Panc1 (cell line): ENCODE data around the gene NXPH2.
"Not testable (repeated sequence)": the region's sequence is repeated elsewhere in the genome, so short reads cannot be mapped to it uniquely, and the experiment has no call there.

Experiments
- CTCF ChIP-seq: fragments of 450-650 bp; IDR thresholded peaks from 2 replicates; pipeline ENCODE4 v1.5.1; 2017; ENCODE audit warnings: mild to moderate bottlenecking
- POLR2AphosphoS5 ChIP-seq: IDR thresholded peaks from 2 replicates; pipeline ENCODE4 v1.6.1; 2012; ENCODE audit warnings: mild to moderate bottlenecking, low read depth, low read length, moderate library complexity
- TCF7L2 ChIP-seq: IDR thresholded peaks from 2 replicates; pipeline ENCODE4 v1.6.1; 2011; ENCODE audit warnings: mild to moderate bottlenecking, low read depth, low read length, inconsistent platforms

GRCh38 chr2:138737009-138737554 is 43.1 kb downstream of the NXPH2 start:
- TF ChIP-seq CTCF, POLR2AphosphoS5, TCF7L2: not testable (repeated sequence)
